LNCAP (cell line): Measurements from ENCODE around the gene NDST1.

Source experiments
- CTCF ChIP-seq: fragments of 450-650 bp; IDR thresholded peaks from 2 replicates; pipeline ENCODE4 v1.5.1; 2017; ENCODE audit warnings: mild to moderate bottlenecking

The NDST1 gene

GRCh38 chr5:150519560-150519945 lies 11.6 kb downstream of the NDST1 start:
- TF ChIP-seq CTCF: no peak

GRCh38 chr5:150519978-150520377 lies 12.0 kb downstream of the NDST1 start:
- TF ChIP-seq CTCF: no peak

- TF ChIP-seq CTCF: no peak
Observed at GRCh38 chr5:150520747-150521521, 13.0 kb downstream of the NDST1 start.

GRCh38 chr5:150521522-150521817 lies 13.5 kb downstream of the NDST1 start:
- TF ChIP-seq CTCF: no peak

DNA sequence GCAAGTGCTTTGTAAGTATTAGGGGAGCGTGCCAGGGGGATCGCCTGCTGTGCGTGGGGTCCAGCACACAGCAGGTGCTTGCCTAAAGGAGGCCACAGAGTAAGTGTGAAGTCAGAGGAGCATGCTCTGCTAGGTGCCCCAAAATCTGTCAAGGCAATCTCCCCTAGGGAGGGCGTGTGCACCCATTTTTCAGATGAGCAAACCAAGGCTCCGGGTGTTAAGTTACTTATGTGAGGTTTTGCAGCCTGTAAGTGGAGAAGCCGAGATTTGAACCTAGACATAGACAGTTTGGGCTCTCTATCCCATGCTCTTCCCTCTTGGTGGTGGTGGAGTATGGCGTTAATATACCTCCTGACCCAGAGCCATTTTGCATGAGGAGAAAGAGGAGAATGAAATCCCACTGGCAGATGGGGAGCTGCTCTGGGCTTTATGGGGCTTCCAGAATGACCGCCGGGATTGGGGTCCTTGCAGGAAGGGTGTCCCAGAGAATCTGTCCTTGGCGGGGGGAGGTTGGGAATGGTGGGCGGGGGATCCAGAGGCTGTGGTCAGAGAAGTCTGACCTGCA lies 14.1 kb downstream of the NDST1 start:
- TF ChIP-seq CTCF: no peak

DNA sequence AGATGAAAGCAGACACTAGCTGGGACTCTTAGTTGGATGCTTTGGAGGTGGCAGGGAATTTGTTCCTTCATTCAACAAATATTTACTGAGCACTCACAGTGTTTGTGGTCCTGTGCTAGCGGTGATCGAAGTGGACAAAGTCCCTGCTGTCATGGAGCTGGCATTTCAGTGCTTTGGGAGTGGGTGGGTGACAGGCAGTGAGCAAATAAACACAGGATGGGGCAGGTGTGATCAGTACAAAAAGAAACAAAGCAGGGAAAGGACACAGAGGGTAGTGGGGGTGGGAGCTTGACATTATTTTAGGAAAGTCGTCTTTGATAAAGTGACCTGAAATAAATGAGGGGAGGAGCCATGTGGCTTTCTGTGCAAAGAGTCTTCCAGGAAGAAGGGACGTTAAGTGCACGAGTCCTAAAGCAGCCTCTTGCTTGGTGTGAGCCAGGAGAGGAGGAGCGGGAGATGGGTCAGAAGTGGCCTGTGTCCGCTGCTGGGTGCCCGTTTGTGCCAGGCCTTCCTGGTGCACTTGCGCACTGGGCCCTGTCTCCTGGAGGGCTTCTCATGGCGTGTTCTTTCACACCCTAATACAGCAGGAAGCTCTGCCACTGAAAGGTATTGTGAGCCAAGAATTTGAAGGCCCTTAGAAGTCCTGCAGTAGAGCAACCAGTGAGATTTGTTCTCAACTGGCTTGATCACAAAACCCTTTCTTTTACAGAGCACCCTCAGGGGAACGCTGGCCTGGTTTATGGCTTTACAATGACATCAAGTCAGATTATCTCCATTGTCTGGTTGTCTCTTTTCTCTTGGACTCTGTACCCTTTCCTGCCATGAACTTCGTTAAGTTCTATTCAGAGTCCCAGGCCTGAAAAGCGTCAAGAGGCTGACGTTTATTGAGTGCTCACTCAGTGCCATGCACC lies 14.8 kb downstream of the NDST1 start:
- TF ChIP-seq CTCF: no peak

DNA sequence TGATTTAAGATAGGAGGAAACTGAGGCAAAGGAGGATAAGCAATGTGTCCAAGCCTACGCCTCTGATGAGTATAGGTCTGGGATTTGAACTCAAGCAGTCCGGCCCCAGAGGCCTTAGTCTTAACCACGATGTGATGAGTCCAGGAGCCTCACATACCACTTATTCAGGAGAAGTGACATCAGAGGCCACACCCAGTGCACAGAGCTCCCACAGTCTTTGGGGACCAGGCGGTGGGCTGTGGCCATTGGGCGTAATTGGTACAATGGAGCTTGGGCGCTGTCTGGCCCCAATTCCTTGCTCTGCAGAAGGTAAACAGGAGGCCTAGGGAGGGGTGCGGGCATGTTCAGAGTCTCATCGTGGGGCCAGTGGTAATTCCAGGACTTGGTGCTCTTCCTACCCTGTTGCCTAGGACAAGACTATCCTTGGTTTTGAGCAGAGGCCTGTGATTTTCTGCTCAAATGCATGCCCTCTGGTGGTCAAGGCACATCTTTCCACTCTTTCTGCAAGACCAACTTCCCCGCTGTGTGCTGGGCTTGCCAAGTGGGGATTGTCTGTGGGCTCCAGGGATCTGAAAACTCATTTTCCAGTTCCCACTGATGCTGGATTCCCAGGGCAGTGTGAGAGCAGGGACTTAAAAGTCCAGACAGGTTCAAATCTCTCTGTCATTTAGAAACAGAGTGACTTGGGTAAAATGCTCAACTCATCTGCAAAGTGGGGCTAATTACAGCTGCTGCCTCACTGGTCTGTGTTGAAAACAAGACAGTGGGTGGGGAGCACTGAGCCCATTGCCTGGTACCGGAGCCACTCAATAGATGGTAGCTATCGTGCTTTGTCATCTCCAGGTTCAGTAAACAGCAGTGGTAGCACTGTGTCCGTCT lies 15.8 kb downstream of the NDST1 start:
- peak; percentile 48; the same call in 1 of the 2 replicates for TF ChIP-seq CTCF
